HCT116 (cell line): ENCODE data around the gene TMEM132E. TPM values are rescaled to one million over a fixed set of nuclear protein-coding genes. Genes with fewer than 3 reads are reported as not detected.

Experiments used
- ATAC-seq: fragments of 200-7000 bp; cut with Tn5 transposase; 2 replicates; pipeline ENCODE4 v1.9.1; 2020; ENCODE audit warnings: mild to moderate bottlenecking, moderate library complexity
- BruUV-seq: library from RNA; stranded (reverse); fragments of 400-500 nt; replicated peaks from 2 replicates; lab custom pipeline; 2021; lab: Mats Ljungman, UMichigan
- CTCF ChIA-PET: fragments of 300-600 bp; sonication (Branson Sonifier 250); formaldehyde crosslinking; loops from one replicate; lab custom pipeline; 2021; ENCODE audit warnings: antibody characterized with exemption; lab: Charles Lee
- POLR2A ChIA-PET: fragments of 300-600, 350-600 bp; sonication (Branson Sonifier 250); formaldehyde crosslinking; loops from one replicate; lab custom pipeline; 2021; ENCODE audit warnings: antibody characterized with exemption; lab: Charles Lee
- RAD21 ChIA-PET, 2 experiments: fragments of 300-600 bp; sonication (Branson Sonifier 250); formaldehyde crosslinking; loops; one replicate each; lab custom pipeline; 2023; ENCODE audit warnings: low total read pairs in 2 of 2; ENCODE audit not compliant: uncharacterized antibody in 2 of 2, unreplicated experiment in 2 of 2, low non-redundant PET in 1 of 2; lab: Charles Lee
- DNase-seq: peaks from one replicate; pipeline ENCODE4 v3.0.0-alpha.2; 2010; ENCODE audit warnings: low read depth, low spot score
- H2AFZ ChIP-seq: fragments of 200-600 bp; shearing (Covaris generic), sonication (generic); 2 replicates; pipeline ENCODE4 v1.6.1; 2017; ENCODE audit warnings: low read depth, mixed run types, mixed read lengths, antibody characterized with exemption, low read length; ENCODE audit not compliant: poor library complexity, severe bottlenecking
- H3K27ac ChIP-seq: 2 replicates; pipeline ENCODE4 v1.5.1; 2012; ENCODE audit warnings: low read depth, low read length
- H3K27me3 ChIP-seq: fragments of 200-600 bp; sonication (generic); 2 replicates; pipeline ENCODE4 v1.6.1; 2016; ENCODE audit warnings: mixed run types, low read length, mixed read lengths; ENCODE audit not compliant: insufficient read depth
- H3K36me3 ChIP-seq, 2 experiments: fragments of 200-500 bp in 1 of 2; fragments of 200-600 bp in 1 of 2; sonication (Bioruptor generic) in 1 of 2; sonication (generic) in 1 of 2; 2 replicates each; pipeline versions ENCODE4 v1.5.1 to v1.6.1; 2014 to 2016; ENCODE audit warnings: low read length in 2 of 2, inconsistent platforms in 1 of 2, mixed read lengths in 1 of 2, mixed run types in 1 of 2; ENCODE audit not compliant: insufficient read depth in 2 of 2, control insufficient read depth in 1 of 2
- H3K4me1 ChIP-seq, 2 experiments: fragments of 200-600 bp in 1 of 2; sonication (generic) in 1 of 2; 2 replicates each; pipeline versions ENCODE4 v1.5.1 to v1.6.1; 2012 to 2017; ENCODE audit warnings: low read length in 2 of 2, inconsistent platforms in 1 of 2, mild to moderate bottlenecking in 1 of 2, mixed read lengths in 1 of 2, mixed run types in 1 of 2, moderate library complexity in 1 of 2; ENCODE audit not compliant: insufficient read depth in 2 of 2, control insufficient read depth in 1 of 2
- H3K4me2 ChIP-seq: fragments of 200-600 bp; sonication (generic); 2 replicates; pipeline ENCODE4 v1.6.1; 2017; ENCODE audit warnings: mixed run types, low read length, mixed read lengths
- H3K4me3 ChIP-seq, 2 experiments: fragments of 200-600 bp in 1 of 2; sonication (generic) in 1 of 2; replicated peaks in 1 of 2; 2 replicates each; pipeline ENCODE4 v1.5.1; 2011 to 2016; ENCODE audit warnings: low read length in 2 of 2, control low read depth in 1 of 2, low read depth in 1 of 2, mild to moderate bottlenecking in 1 of 2, mixed read lengths in 1 of 2, mixed run types in 1 of 2
- H3K79me2 ChIP-seq: fragments of 200-600 bp; sonication (generic); 2 replicates; pipeline ENCODE4 v1.6.1; 2017; ENCODE audit warnings: mild to moderate bottlenecking, mixed run types, low read length, moderate library complexity, mixed read lengths; ENCODE audit not compliant: insufficient read depth
- H3K9ac ChIP-seq: fragments of 200-600 bp; sonication (generic); 2 replicates; pipeline ENCODE4 v1.6.1; 2016; ENCODE audit warnings: low read length, mixed read lengths
- H3K9me2 ChIP-seq: fragments of 200-600 bp; sonication (generic), shearing (Covaris generic); 2 replicates; pipeline ENCODE4 v1.6.1; 2017; ENCODE audit warnings: mixed run types, mild to moderate bottlenecking, moderate library complexity; ENCODE audit not compliant: insufficient read depth
- H3K9me3 ChIP-seq, 2 experiments: fragments of 200-500 bp in 1 of 2; fragments of 200-600 bp in 1 of 2; sonication (Bioruptor generic) in 1 of 2; sonication (generic) in 1 of 2; 2 replicates each; pipeline ENCODE4 v1.6.1; 2014 to 2017; ENCODE audit warnings: low read length in 2 of 2, mixed read lengths in 2 of 2, inconsistent platforms in 1 of 2, low read depth in 1 of 2, mild to moderate bottlenecking in 1 of 2, mixed run types in 1 of 2, moderate library complexity in 1 of 2; ENCODE audit not compliant: control insufficient read depth in 1 of 2, insufficient read depth in 1 of 2
- H4K20me1 ChIP-seq: fragments of 200-600 bp; sonication (generic), shearing (Covaris generic); 2 replicates; pipeline ENCODE4 v1.6.1; 2017; ENCODE audit warnings: mixed run types, mild to moderate bottlenecking, moderate library complexity; ENCODE audit not compliant: insufficient read depth
- CEBPB ChIP-seq: IDR thresholded peaks from 2 replicates; pipeline ENCODE4 v1.6.1; 2012; ENCODE audit warnings: low read depth
- EGR1 ChIP-seq: IDR thresholded peaks from 2 replicates; pipeline ENCODE4 v1.6.1; 2012; ENCODE audit warnings: low read depth
- ELF1 ChIP-seq: IDR thresholded peaks from 2 replicates; pipeline ENCODE4 v1.6.1; 2012; ENCODE audit warnings: low read depth, borderline replicate concordance
- FOSL1 ChIP-seq: IDR thresholded peaks from 2 replicates; pipeline ENCODE4 v1.6.1; 2012; ENCODE audit warnings: low read depth
- JUND ChIP-seq: IDR thresholded peaks from 2 replicates; pipeline ENCODE4 v1.6.1; 2012
- intact Hi-C: fragments of 100-400 bp; cut with micrococcal nuclease; formaldehyde crosslinking; loops from 2 replicates; pipeline ENCODE4 v1.10.0; 2022
- total RNA-seq: library from RNA; stranded (reverse); gene quantifications from one replicate; pipeline ENCODE4 v1.2.1, GENCODE V29; 2021; ENCODE audit not compliant: unreplicated experiment
- TF ChIP-seq, protein P1 (sequence below), 3 experiments: fragments of 200-600 bp in 1 of 3; sonication (generic) in 1 of 3; IDR thresholded peaks in 2 of 3; conservative IDR thresholded peaks in 1 of 3; 2 replicates each; pipeline ENCODE4 v1.5.1; 2012 to 2017; ENCODE audit warnings: low read depth in 2 of 3, low read length in 2 of 3, antibody characterized with exemption in 1 of 3, borderline replicate concordance in 1 of 3, control low read depth in 1 of 3, mild to moderate bottlenecking in 1 of 3, mixed read lengths in 1 of 3, mixed run types in 1 of 3, moderate library complexity in 1 of 3; ENCODE audit not compliant: insufficient read depth in 1 of 3
- TF ChIP-seq, protein P2 (sequence below): IDR thresholded peaks from 2 replicates; pipeline ENCODE4 v1.6.1; 2012
- TF ChIP-seq, protein P3 (sequence below): IDR thresholded peaks from 2 replicates; pipeline ENCODE4 v1.6.1; 2011; ENCODE audit warnings: mild to moderate bottlenecking, low read length, moderate library complexity; ENCODE audit not compliant: insufficient replicate concordance; ENCODE audit errors: extremely low read depth

Gene TMEM132E
- total RNA-seq, 1 experiment from 2014 or later, result not detected

DNA sequence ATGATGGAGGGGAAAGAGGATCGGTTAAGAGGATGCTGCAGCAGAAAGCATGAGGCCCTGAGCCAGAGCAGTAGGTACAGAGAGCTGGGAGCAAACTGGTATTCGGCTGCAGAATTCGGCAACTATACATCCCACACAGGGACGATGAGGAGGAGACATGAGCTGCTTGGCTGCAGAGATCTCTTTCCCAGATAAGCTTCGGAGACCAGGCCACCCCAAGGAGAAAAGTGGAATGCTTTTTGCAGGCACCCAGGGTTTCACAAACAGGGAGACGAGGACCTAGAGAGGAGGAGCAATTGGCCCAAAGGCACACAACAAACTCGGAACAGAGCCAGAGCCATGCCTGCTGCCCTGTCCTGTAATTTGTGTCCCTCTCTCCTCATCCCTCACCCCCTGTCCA is 62.0 kb downstream of the TMEM132E start:
- no peak overlapping the region for H3K27ac ChIP-seq
- H4K20me1 ChIP-seq, result no peaks in the 10 kb centered on the region
- CTCF ChIA-PET, result interaction anchor here (2.2 kb wide), 1 partner anchor 99 kb away, joined by 6 read pairs; no protein-coding TSS in a partner anchor
- no TSS peak for BruUV-seq
- TF ChIP-seq ELF1, result no peak
- TF ChIP-seq, protein P1, sequence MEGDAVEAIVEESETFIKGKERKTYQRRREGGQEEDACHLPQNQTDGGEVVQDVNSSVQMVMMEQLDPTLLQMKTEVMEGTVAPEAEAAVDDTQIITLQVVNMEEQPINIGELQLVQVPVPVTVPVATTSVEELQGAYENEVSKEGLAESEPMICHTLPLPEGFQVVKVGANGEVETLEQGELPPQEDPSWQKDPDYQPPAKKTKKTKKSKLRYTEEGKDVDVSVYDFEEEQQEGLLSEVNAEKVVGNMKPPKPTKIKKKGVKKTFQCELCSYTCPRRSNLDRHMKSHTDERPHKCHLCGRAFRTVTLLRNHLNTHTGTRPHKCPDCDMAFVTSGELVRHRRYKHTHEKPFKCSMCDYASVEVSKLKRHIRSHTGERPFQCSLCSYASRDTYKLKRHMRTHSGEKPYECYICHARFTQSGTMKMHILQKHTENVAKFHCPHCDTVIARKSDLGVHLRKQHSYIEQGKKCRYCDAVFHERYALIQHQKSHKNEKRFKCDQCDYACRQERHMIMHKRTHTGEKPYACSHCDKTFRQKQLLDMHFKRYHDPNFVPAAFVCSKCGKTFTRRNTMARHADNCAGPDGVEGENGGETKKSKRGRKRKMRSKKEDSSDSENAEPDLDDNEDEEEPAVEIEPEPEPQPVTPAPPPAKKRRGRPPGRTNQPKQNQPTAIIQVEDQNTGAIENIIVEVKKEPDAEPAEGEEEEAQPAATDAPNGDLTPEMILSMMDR (IDR thresholded peaks at IDR 0.05 in 2 of 3, conservative IDR thresholded peaks at IDR 0.05 in 1 of 3; ENCODE audit: borderline replicate concordance in 1 of 3, insufficient read depth in 1 of 3, low read depth in 2 of 3, low read length in 2 of 3), result no peak
- TF ChIP-seq, all 23 proteins: peak for 0
- ATAC-seq (no peak), DNase-seq (no peak)
- Histone ChIP-seq H3K79me2 (no peaks in the 10 kb centered on the region), H3K27me3 (peaks cover 57% of the 10 kb centered on the region), H3K4me2 (no peak overlapping the region), H2AFZ (no peak overlapping the region), H3K4me1 (no peaks in the 10 kb centered on the region), H3K9me2 (no peaks in the 10 kb centered on the region), H3K36me3 (no peaks in the 10 kb centered on the region), H3K9ac (no peak overlapping the region), H3K4me3 (no peak overlapping the region), H3K9me3 (no peaks in the 10 kb centered on the region)
- intact Hi-C loops, result no loop called here
- ChIA-PET POLR2A (no interaction called here), RAD21 (no interaction called here)

DNA sequence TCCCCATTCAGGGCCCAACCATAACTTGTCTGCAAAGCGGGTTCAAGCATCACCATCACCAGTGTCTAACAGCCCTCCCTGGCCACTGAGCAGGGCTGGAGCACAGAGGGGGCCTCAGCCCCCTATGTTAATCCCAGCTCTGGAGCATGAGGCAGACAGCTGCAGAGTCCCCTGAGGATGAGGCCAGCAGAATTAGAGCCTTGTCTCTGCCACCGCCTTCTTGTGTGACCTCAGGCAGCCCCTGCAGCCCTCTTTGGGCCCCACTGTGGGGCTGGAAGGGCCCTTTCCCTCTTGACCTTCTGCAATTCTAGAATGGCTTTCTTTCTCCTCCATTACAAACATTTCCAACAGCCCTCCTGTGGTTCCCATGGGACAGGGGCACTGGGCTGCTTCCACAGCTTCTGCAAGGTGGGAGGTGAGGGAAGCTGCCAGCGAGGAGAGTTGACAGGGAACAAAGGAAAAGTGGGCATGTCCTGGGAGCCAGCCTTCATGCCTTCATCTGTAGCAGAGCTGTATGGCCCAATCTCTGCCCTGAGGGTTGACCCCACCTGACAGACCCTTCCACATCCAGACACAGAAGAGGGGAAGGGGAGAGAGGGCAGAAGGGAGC is 65.7 kb downstream of the TMEM132E start:
- H3K27ac ChIP-seq, result no peak overlapping the region
- intact Hi-C loops, result no loop called here
- RAD21 ChIA-PET, result no interaction called here
- no peaks in the 10 kb centered on the region for H4K20me1 ChIP-seq
- TF ChIP-seq CEBPB (no peak), FOSL1 (no peak), JUND (no peak), EGR1 (no peak)
- TF ChIP-seq, protein P2, sequence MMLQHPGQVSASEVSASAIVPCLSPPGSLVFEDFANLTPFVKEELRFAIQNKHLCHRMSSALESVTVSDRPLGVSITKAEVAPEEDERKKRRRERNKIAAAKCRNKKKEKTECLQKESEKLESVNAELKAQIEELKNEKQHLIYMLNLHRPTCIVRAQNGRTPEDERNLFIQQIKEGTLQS, result no peak
- TF ChIP-seq, protein P3, sequence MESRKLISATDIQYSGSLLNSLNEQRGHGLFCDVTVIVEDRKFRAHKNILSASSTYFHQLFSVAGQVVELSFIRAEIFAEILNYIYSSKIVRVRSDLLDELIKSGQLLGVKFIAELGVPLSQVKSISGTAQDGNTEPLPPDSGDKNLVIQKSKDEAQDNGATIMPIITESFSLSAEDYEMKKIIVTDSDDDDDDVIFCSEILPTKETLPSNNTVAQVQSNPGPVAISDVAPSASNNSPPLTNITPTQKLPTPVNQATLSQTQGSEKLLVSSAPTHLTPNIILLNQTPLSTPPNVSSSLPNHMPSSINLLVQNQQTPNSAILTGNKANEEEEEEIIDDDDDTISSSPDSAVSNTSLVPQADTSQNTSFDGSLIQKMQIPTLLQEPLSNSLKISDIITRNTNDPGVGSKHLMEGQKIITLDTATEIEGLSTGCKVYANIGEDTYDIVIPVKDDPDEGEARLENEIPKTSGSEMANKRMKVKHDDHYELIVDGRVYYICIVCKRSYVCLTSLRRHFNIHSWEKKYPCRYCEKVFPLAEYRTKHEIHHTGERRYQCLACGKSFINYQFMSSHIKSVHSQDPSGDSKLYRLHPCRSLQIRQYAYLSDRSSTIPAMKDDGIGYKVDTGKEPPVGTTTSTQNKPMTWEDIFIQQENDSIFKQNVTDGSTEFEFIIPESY, result no peak
- DNase-seq, result no peak
- H3K9me2 ChIP-seq, result no peaks in the 10 kb centered on the region
- CTCF ChIA-PET, result no interaction called here
- no peak overlapping the region for H2AFZ ChIP-seq
- no peaks in the 10 kb centered on the region for H3K36me3 ChIP-seq
- no peak overlapping the region for H3K4me3 ChIP-seq
- POLR2A ChIA-PET, result no interaction called here
- no peak overlapping the region for H3K9ac ChIP-seq
- H3K4me2 ChIP-seq, result no peak overlapping the region
- H3K9me3 ChIP-seq, result no peaks in the 10 kb centered on the region
- no peaks in the 10 kb centered on the region for H3K79me2 ChIP-seq
- peaks cover 62% of the 10 kb centered on the region for H3K27me3 ChIP-seq
- no peaks in the 10 kb centered on the region for H3K4me1 ChIP-seq
- no TSS peak for BruUV-seq
- ATAC-seq, result no peak
